PFSK-1 (cell line): ENCODE results near the gene NGB.

Experiments used
- REST ChIP-seq, 2 experiments: IDR thresholded peaks; 2 replicates each; pipeline versions ENCODE4 v1.6.1 to v1.8.0; 2011 to 2012; ENCODE audit warnings: low read depth in 2 of 2, low read length in 2 of 2, control low read depth in 1 of 2, inconsistent platforms in 1 of 2, mild to moderate bottlenecking in 1 of 2, moderate library complexity in 1 of 2; ENCODE audit not compliant: insufficient read depth in 1 of 2
- TAF1 ChIP-seq: IDR thresholded peaks from 2 replicates; pipeline ENCODE4 v1.6.1; 2012; ENCODE audit warnings: low read length, control low read depth, borderline replicate concordance; ENCODE audit not compliant: insufficient read depth

DNA sequence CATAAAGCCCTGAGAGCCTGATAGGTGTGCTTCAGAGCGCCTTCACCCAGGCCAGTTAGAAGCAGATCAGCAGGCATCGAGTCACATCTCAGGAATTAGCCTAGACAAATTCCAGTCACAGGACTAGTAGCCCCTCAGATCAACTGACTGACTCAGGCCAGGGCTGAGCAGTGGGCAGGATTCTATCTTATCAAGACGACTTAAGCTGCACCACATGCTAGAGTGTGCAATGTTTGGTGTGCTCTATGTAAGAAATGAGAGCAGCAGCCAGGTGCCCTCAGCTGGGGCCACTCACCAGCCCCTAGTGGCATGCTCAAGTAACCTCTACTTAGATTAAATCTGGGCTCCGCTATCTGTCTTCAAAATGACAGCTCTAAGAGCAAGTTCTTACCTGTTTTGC, 19.7 kb upstream of the NGB start:
- TF ChIP-seq REST (IDR thresholded peaks at IDR 0.05; ENCODE audit: insufficient read depth in 1 of 2, low read depth in 2 of 2, low read length in 2 of 2) (no peak), TAF1 (no peak)
